Endothelial cell of umbilical vein (primary cell): ENCODE data around the gene JUND. TPM values are rescaled to one million over a fixed set of nuclear protein-coding genes. Genes with fewer than 3 reads are reported as not detected.
A peak's percentile ranks its signal among the peaks of the same experiment; 100 is the strongest.

Experiments
- BruUV-seq: library from RNA; stranded (reverse); fragments of 400-500 nt; replicated peaks from 2 replicates; lab custom pipeline; 2021; lab: Mats Ljungman, UMichigan
- CTCF ChIA-PET: fragments of 300-600, 350-600 bp; sonication (Branson Sonifier 250); formaldehyde crosslinking; loops from one replicate; lab custom pipeline; 2021; ENCODE audit warnings: antibody characterized with exemption, inconsistent platforms; lab: Charles Lee
- POLR2A ChIA-PET: fragments of 300-600, 350-600 bp; sonication (Branson Sonifier 250); formaldehyde crosslinking; loops from one replicate; lab custom pipeline; 2021; ENCODE audit warnings: antibody characterized with exemption, inconsistent platforms; lab: Charles Lee
- DNase-seq: peaks from one replicate; pipeline ENCODE4 v3.0.0-alpha.2; 2011; ENCODE audit warnings: low read depth, low spot score
- FAIRE-seq: peaks from 2 replicates; lab custom pipeline; 2011; peaks lifted over from hg19 to GRCh38; lab: Jason Lieb, UNC
- H2AFZ ChIP-seq: 2 replicates; pipeline ENCODE4 v1.6.0; 2012; ENCODE audit warnings: low read depth, low read length, control low read depth, inconsistent platforms
- H3K27ac ChIP-seq: 2 replicates; pipeline ENCODE4 v1.5.1; 2011; ENCODE audit warnings: low read depth, mild to moderate bottlenecking, control low read depth, low read length, moderate library complexity; ENCODE audit not compliant: insufficient read depth
- H3K27me3 ChIP-seq, 2 experiments: 2 replicates each; pipeline versions ENCODE4 v1.6.0 to v1.6.1; 2011; ENCODE audit warnings: low read length in 2 of 2, mixed read lengths in 1 of 2; ENCODE audit not compliant: control insufficient read depth in 2 of 2, insufficient read depth in 2 of 2
- H3K36me3 ChIP-seq, 2 experiments: 2 replicates in 1 of 2; 3 replicates in 1 of 2; pipeline ENCODE4 v1.5.1; 2011; ENCODE audit warnings: low read length in 2 of 2, mild to moderate bottlenecking in 1 of 2, moderate library complexity in 1 of 2; ENCODE audit not compliant: control insufficient read depth in 2 of 2, insufficient read depth in 2 of 2; ENCODE audit errors: extremely low read depth in 1 of 2
- H3K4me1 ChIP-seq: 3 replicates; pipeline ENCODE4 v1.5.1; 2011; ENCODE audit warnings: mild to moderate bottlenecking, low read length; ENCODE audit not compliant: control insufficient read depth, insufficient read depth; ENCODE audit errors: extremely low read depth
- H3K4me2 ChIP-seq: 2 replicates; pipeline ENCODE4 v1.6.1; 2011; ENCODE audit warnings: low read length, control low read depth, mixed read lengths; ENCODE audit not compliant: insufficient read depth
- H3K4me3 ChIP-seq, 3 experiments: fragments of 200-600 bp in 1 of 3; sonication (generic), shearing (Covaris generic) in 1 of 3; replicated peaks in 1 of 3; 2 replicates each; pipeline ENCODE4 v1.5.1; 2011 to 2016; ENCODE audit warnings: control low read depth in 3 of 3, low read length in 3 of 3, mild to moderate bottlenecking in 2 of 3, inconsistent platforms in 1 of 3, low read depth in 1 of 3, moderate library complexity in 1 of 3; ENCODE audit not compliant: insufficient read depth in 1 of 3
- H3K79me2 ChIP-seq: 2 replicates; pipeline ENCODE4 v1.6.0; 2012; ENCODE audit warnings: low read length, inconsistent platforms; ENCODE audit not compliant: control insufficient read depth, insufficient read depth
- H3K9ac ChIP-seq: replicated peaks from 2 replicates; pipeline ENCODE3; 2011; ENCODE audit warnings: low read length, control low read depth; ENCODE audit not compliant: insufficient read depth; ENCODE audit errors: extremely low read depth
- H3K9me1 ChIP-seq: replicated peaks from 3 replicates; pipeline ENCODE4 v1.6.0; 2011; ENCODE audit warnings: mild to moderate bottlenecking, low read length; ENCODE audit not compliant: control insufficient read depth, insufficient read depth; ENCODE audit errors: extremely low read depth
- H3K9me3 ChIP-seq: replicated peaks from 2 replicates; pipeline ENCODE4 v1.5.1; 2012; ENCODE audit warnings: low read length, inconsistent platforms; ENCODE audit not compliant: control insufficient read depth, insufficient read depth
- H4K20me1 ChIP-seq: replicated peaks from 2 replicates; pipeline ENCODE3; 2011; ENCODE audit warnings: mild to moderate bottlenecking, low read length; ENCODE audit not compliant: control insufficient read depth, insufficient read depth; ENCODE audit errors: extremely low read depth
- CTCF ChIP-seq, 2 donors: IDR thresholded peaks; 1 replicate in 1 of 2; 2 replicates in 1 of 2; pipeline ENCODE4 v1.5.1; 2011; ENCODE audit warnings: low read length in 2 of 2, mild to moderate bottlenecking in 2 of 2, moderate library complexity in 2 of 2, control low read depth in 1 of 2, inconsistent platforms in 1 of 2, low read depth in 1 of 2; ENCODE audit not compliant: insufficient read depth in 1 of 2; ENCODE audit errors: extremely low read depth in 1 of 2
- EZH2 ChIP-seq: IDR thresholded peaks from 2 replicates; pipeline ENCODE4 v1.6.1; 2012; ENCODE audit warnings: borderline replicate concordance, low read depth, mild to moderate bottlenecking, moderate library complexity, low read length, inconsistent platforms; ENCODE audit not compliant: severe bottlenecking
- FOS ChIP-seq: IDR thresholded peaks from 2 replicates; pipeline ENCODE4 v1.6.1; 2011; ENCODE audit warnings: mild to moderate bottlenecking, low read length, moderate library complexity, borderline replicate concordance; ENCODE audit not compliant: insufficient read depth
- GATA2 ChIP-seq: IDR thresholded peaks from 2 replicates; pipeline ENCODE4 v1.7.0; 2011; ENCODE audit warnings: low read depth, mild to moderate bottlenecking, moderate library complexity, mixed read lengths, low read length; ENCODE audit not compliant: insufficient read length, insufficient read depth
- JUN ChIP-seq: IDR thresholded peaks from 2 replicates; pipeline ENCODE4 v1.6.1; 2011; ENCODE audit warnings: borderline replicate concordance, low read depth; ENCODE audit not compliant: insufficient read length, insufficient read depth
- MAX ChIP-seq: IDR thresholded peaks from 2 replicates; pipeline ENCODE4 v1.6.1; 2011; ENCODE audit not compliant: insufficient read depth, insufficient read length
- MYC ChIP-seq: IDR thresholded peaks from one replicate; pipeline ENCODE4 v1.6.1; 2011; ENCODE audit warnings: mild to moderate bottlenecking, low read depth, low read length
- POLR2A ChIP-seq: IDR thresholded peaks from 2 replicates; pipeline ENCODE4 v1.6.1; 2012; ENCODE audit warnings: low read depth, mild to moderate bottlenecking, control low read depth, low read length
- POLR2AphosphoS5 ChIP-seq: IDR thresholded peaks from 2 replicates; pipeline ENCODE4 v1.6.1; 2012; ENCODE audit warnings: low read depth, mild to moderate bottlenecking, control low read depth, low read length, moderate library complexity; ENCODE audit not compliant: insufficient read depth
- dilution Hi-C: fragments of 300-500 bp; cut with MboI; formaldehyde crosslinking; loops from one replicate; pipeline ENCODE4 v1.15.0; 2019; ENCODE audit warnings: low sequenced_read_pairs; ENCODE audit not compliant: extremely low pct_ligation_motif_present
- intact Hi-C: fragments of 100-400 bp; cut with micrococcal nuclease; formaldehyde crosslinking; loops from one replicate; pipeline ENCODE4 v1.10.0; 2022
- polyA plus RNA-seq, 4 experiments: library from polyadenylated mRNA; depleted of rRNA in 3 of 4; stranded (reverse) in 3 of 4; unstranded in 1 of 4; fragments of >200 nt; gene quantifications; 2 replicates each; pipeline versions ENCODE4 v1.2.1 to v1.2.3, GENCODE V29; 2011 to 2012; ENCODE audit warnings: missing spikeins in 1 of 4
- total RNA-seq: library from RNA; stranded (reverse); gene quantifications from 2 replicates; pipeline ENCODE4 v1.2.3, GENCODE V29; 2021

JUND gene
- total and polyA plus RNA-seq, 2 donors (not counting 3 experiments of a cell fraction or from before 2014, with no cell fraction given) = 91.4 to 130 TPM

GRCh38 chr19:18233224-18233825 lies 48.1 kb downstream of the JUND start:
- no peaks in the 10 kb centered on the region for H4K20me1 ChIP-seq
- DNase-seq (peak; percentile 34), FAIRE-seq (peak; percentile 24)
- TF ChIP-seq MAX (no peak), GATA2 (no peak), MYC (no peak), FOS (no peak)
- H3K79me2 ChIP-seq = no peaks in the 10 kb centered on the region
- no TSS peak for BruUV-seq
- dilution Hi-C loops (no loop called here), intact Hi-C loops (no loop called here)
- no peak overlapping the region for H3K4me2 ChIP-seq
- no peaks in the 10 kb centered on the region for H3K9me1 ChIP-seq
- CTCF ChIA-PET = interaction anchor here (0.6 to 2.7 kb wide), 13 partner anchors 9 to 152 kb away, joined by 3 to 20 read pairs (median 5); partner anchors contain the start of gene GDF15
- H3K4me1 ChIP-seq = no peaks in the 10 kb centered on the region
- no peaks in the 10 kb centered on the region for H3K36me3 ChIP-seq
- no peak overlapping the region for H3K9ac ChIP-seq
- no peak overlapping the region for H2AFZ ChIP-seq
- no peak overlapping the region for H3K4me3 ChIP-seq
- no peak overlapping the region for H3K27ac ChIP-seq
- POLR2A ChIA-PET = no interaction called here
- no peaks in the 10 kb centered on the region for H3K9me3 ChIP-seq
- H3K27me3 ChIP-seq = peaks cover 0 to 6% of the 10 kb centered on the region in 2 experiments

GRCh38 chr19:18232540-18233223 lies 48.7 kb downstream of the JUND start:
- TF ChIP-seq FOS (no peak), POLR2A (no peak), POLR2AphosphoS5 (no peak), JUN (no peak), CTCF (IDR thresholded peaks at IDR 0.05; ENCODE audit: extremely low read depth in 1 of 2, insufficient read depth in 1 of 2, low read depth in 1 of 2, low read length in 2 of 2) (no peak), MAX (no peak), EZH2 (no peak), GATA2 (no peak), MYC (no peak)
- Histone ChIP-seq H3K27ac (no peak overlapping the region), H3K36me3 (no peaks in the 10 kb centered on the region), H3K79me2 (no peaks in the 10 kb centered on the region), H3K9ac (no peak overlapping the region), H2AFZ (no peak overlapping the region), H3K27me3 (peaks cover 0 to 6% of the 10 kb centered on the region in 2 experiments), H3K9me1 (no peaks in the 10 kb centered on the region), H4K20me1 (no peaks in the 10 kb centered on the region), H3K4me3 (no peak overlapping the region), H3K4me1 (no peaks in the 10 kb centered on the region), H3K9me3 (no peaks in the 10 kb centered on the region), H3K4me2 (no peak overlapping the region)
- ChIA-PET POLR2A (no interaction called here), CTCF (interaction anchor here (0.6 to 2.7 kb wide), 13 partner anchors 8 to 153 kb away, joined by 3 to 20 read pairs (median 5); partner anchors contain the start of gene GDF15)
- intact Hi-C loops (no loop called here), dilution Hi-C loops (no loop called here)
- no TSS peak for BruUV-seq
- DNase-seq (no peak), FAIRE-seq (no peak)
